GM21390 (cell line): Measurements from ENCODE around the gene SLC37A1.
"Not testable (repeated sequence)": the region's sequence is repeated elsewhere in the genome, so short reads cannot be mapped to it uniquely, and the experiment has no call there.

ENCODE experiments used
- ATAC-seq: cut with Tn5 transposase; IDR thresholded peaks from one replicate; pipeline ENCODE4 v1.9.1; 2021; ENCODE audit not compliant: unreplicated experiment

SLC37A1 gene

DNA sequence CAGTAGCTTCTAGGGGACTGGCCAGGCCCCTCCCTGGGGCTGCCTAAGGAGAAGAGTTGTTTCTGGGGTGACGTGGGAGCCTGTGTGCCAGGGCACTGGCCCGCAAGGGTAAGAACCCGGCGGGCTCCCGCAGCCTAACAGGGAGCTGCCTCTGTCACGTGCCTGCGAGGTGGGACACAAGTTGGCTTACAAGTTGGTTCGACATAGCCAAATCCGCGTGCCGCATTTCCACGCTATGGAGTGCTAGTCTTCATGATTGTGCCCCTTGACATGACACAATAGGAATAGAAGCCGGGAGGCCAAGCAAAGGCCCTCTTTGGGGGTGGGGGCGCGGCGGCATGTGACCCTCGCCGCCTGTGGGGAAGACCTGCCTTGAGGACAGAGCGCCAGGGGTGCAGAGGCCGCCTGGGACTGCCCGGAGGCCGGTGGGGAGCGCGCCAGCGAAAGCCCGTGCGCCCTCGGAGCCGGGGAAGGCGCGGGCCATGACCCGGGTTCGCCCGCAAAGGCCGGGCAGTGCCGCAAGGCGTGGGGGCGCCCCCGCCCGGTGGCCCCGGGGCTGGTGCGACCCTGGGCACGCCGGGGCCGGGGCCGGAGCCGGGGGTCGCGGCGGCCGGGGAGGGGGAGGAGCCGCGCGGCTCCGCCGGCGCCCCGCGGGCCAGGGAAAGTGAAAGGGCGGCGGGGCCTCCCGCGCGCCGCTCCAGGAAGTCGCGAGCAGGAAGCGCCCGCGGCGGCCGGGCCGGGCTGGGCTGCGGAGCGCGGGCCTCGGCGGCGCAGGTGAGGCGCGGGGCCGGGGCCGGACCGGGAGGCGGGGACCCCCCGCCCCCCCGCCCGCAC lies at the start of gene SLC37A1:
Gene SLC37A1 (plus strand): TSS at position 702 of the 834 bp plus-strand sequence. CDS start 4,603 bp downstream, outside the sequence.
- peak; percentile 49 for ATAC-seq

- ATAC-seq: no peak
Measured at GRCh38 chr21:42463861-42464515, 49.7 kb upstream of the SLC37A1 start.

DNA sequence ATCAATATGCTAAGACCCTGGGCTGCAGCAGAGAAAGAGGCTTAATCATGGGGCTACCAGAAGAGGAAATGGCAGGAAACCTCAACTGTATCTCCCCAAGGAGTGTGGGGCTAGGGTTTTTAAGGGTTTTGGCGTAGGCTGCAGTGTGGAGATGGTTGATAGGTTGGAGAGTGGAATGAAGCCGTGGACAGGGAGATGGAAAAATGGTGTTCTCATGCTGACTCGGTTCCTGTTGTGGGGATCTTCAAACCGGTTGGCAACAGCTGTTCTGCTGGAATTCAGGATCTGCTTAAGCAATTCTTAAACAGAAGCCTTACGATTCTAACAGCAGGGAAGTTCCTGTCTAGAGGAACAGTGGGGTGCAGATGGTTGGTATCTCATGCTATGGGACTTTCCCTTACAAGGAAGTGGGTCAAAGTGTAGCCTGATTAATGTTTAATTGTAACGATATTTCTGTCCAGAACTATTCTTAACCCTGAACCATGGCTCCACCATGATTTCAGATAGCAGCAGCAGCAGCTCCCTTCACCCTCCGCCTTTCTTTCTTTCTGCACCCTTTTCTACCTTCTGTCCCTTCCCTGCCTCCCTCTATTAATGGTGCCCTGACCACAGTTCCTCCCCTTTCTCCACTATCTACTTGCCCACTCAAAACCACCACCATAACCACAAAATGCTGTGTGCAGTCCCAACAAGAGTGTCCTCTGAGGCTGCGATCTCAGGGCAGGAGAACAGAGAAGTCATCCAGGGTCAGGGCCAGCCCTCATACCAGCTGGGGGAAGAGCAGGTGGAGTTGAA lies 48.4 kb upstream of the SLC37A1 start:
- ATAC-seq: no peak

GRCh38 chr21:42465803-42466127 lies 47.9 kb upstream of the SLC37A1 start:
- no peak for ATAC-seq

- no peak for ATAC-seq
Measured at GRCh38 chr21:42466700-42467099, 47.0 kb upstream of the SLC37A1 start.

DNA sequence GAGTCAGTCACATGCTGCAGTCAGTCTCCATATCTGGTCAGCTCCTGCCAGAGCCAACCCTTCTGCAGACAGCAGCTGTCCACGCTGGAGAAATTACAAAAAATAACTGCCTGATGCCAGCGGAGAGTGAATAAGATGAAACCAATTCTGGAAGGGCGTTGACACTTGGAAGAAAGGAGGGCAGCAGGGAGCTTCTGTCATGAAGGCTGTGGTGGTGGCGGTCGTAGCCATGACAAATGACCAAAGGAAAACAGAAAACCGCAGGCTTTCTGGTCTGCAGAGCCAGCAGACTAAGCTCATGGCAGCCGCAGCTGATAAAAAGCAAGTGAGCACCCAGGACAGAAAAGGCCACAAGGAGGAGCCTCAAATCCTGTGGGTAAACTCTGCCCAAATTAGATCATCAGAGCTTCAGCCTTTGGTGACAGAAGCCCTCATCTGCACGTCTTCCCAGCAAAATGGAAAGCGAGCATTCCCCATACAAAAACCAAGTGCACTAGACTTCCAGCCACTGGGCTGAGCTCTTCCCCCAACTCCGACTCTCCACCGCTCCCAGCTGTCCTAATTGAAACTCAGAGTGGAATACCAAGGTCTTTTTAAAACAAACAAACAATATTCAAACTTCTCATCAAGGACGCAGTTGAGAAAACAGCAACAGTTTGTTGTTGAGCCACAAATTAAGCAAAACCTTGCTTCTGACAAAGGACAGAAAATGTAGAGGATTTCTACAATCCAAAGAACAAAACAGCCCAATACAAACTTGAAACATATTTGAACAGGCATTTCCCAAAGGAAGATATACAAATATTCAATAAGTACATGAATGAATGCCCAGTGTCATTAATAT lies 46.3 kb upstream of the SLC37A1 start:
- ATAC-seq: no peak

- no peak for ATAC-seq
Measured at GRCh38 chr21:42468491-42469131, 45.0 kb upstream of the SLC37A1 start.

GRCh38 chr21:42469272-42469671 lies 44.4 kb upstream of the SLC37A1 start:
- ATAC-seq: peak; percentile 47

DNA sequence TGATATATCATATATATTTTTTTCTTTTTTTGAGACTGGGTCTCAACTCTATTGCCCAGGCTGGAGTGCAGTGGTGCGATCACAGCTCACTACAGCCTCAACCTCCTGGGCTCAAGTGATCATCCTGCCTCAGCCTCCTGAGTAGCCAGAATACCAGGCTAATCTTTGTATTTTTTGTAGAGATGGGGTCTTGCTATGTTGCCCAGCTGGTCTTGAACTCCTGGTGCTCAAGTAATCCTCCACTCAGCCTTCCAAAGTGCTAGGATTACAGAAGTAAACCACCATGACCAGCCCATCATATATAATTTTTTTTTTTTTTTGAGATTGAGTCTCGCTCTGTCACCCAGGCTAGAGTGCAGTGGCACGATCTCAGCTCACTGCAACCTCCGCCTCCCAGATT lies 43.9 kb upstream of the SLC37A1 start:
- not testable (repeated sequence) for ATAC-seq

DNA sequence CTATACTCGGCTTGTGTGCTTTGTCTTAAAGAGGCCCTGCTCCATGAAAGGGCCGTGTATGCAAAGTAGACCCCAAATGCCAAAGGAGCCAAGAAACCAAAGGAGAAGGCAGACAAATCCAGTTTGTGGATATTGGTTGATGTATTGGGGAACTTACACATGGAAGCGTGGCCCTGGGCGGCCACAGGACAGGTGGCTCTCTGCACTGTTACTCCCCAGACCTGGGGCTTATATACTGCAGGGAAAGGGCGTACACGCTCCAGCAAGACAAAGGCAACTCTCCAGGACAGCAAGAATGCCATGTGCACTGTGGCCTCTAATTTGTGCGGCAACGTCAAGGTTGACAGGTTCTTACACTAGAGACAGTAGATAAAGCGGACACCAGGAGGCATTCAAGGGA lies 42.4 kb upstream of the SLC37A1 start:
- ATAC-seq: no peak

GRCh38 chr21:42471716-42472330 lies 41.8 kb upstream of the SLC37A1 start:
- no peak for ATAC-seq

- ATAC-seq: no peak
Measured at GRCh38 chr21:42472521-42472920, 41.1 kb upstream of the SLC37A1 start.

DNA sequence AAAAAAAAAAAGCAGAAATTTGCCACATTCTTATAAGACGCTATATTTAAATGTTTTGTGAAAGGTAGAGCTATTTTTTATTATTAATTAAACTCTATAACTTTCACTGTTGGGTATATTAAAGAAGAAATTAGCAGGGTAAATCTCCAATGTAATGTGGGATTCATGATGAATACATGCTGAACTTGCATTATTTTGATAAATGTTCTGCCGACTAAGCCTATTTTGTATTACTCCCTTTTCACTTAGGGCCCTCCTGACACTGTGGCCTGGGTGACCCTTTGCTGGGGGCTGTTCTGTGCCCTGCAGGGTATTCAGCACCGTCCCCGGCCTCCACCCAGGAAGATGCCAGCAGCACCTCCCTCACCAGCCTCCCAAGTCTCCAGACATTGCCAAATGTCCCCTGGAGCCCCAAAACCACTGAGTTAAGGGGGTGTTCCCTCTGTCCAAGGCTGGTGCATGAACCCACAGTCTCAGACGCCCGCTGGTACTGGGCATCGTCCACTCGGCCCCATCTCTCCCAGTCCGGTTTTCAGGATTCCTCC lies 40.1 kb upstream of the SLC37A1 start:
- no peak for ATAC-seq

DNA sequence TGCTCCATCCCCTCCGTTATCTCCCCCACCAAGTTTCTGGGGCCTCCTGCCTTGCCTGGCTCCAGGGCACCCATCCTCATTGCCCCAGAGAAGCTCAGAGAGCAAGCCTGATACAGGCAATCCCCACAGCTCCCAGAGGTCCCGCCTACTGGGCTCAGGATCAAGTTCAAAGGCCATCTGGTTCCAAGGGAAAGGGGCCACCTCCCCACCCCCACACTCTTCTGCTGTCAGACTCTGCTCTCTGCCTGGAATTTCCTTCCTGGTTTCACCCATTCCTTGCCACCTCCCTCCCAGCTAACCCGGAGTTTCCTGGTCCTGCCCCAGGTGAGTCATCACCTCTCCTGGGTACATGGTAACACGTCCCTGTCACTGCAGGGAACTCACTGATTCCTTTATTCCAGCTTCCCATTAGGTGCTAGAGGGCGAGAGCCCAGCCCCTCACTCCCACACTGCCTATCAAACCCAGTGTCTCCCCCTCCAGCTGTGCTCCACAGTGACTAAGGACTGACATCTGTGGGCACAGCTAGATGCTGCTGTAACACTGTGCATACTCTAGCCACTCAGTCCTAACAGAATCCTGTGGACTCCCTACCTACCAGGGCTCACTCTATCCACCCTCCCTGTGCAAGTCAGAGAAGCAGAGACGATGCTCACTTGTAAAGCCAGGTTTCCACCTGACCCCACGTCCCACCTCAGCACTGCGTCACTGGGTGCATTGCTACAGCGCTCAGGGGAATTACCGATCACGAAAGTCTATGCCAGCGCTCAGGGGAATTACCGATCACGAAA lies 39.4 kb upstream of the SLC37A1 start:
- peak; percentile 50 for ATAC-seq

GRCh38 chr21:42475036-42475435 lies 38.6 kb upstream of the SLC37A1 start:
- ATAC-seq: no peak

GRCh38 chr21:42475526-42476387 lies 37.9 kb upstream of the SLC37A1 start:
- no peak for ATAC-seq

DNA sequence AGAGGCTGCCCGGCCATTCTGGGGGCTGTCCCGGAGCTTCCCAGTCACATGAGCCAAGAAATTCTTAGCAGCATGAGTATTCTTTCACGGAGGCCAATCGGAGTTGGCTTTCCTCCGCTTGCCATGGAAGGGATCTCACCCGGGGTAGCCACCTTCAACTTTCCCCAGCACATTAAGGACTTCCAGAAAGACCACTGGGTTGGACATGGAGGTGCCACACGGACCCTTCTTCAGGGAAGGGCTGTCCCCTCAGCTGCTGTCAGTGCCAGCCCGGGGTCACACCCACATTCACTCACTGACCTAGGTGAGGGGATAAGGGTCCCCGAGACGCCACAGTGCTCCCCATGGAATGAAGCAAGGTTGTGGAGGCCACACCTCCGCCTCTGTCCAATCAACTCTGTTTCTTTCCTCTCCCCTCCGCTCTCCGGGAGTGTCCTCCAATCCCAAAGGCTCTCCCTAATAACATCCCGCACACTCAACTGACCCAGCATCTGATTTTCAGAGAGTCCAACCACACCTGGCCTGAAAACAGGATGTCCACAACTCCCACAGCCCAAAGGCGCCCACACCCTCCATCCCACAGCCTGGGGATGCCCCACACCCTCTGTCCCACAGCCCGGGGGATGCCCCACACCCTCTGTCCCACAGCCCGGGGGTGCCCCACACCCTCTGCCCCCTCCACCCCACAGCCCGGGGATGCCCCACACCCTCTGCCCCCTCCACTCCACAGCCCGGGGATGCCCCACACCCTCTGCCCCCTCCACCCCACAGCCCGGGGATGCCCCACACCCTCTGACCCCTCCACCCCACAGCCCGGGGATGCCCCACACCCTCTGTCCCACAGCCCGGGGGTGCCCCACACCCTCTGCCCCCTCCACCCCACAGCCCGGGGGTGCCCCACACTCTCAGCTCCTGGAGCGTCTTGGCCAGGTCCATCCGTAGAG lies 37.0 kb upstream of the SLC37A1 start:
- no peak for ATAC-seq
